Bone marrow (tissue), 2 donors: Measurements from ENCODE around the gene TTBK2.
"Not testable (repeated sequence)": the region's sequence is repeated elsewhere in the genome, so short reads cannot be mapped to it uniquely, and the experiment has no call there.

ENCODE experiments used
- DNase-seq, 2 donors: peaks; one replicate each; lab custom pipeline; 2025; lab: John Stamatoyannopoulos, UW

TTBK2 gene

DNA sequence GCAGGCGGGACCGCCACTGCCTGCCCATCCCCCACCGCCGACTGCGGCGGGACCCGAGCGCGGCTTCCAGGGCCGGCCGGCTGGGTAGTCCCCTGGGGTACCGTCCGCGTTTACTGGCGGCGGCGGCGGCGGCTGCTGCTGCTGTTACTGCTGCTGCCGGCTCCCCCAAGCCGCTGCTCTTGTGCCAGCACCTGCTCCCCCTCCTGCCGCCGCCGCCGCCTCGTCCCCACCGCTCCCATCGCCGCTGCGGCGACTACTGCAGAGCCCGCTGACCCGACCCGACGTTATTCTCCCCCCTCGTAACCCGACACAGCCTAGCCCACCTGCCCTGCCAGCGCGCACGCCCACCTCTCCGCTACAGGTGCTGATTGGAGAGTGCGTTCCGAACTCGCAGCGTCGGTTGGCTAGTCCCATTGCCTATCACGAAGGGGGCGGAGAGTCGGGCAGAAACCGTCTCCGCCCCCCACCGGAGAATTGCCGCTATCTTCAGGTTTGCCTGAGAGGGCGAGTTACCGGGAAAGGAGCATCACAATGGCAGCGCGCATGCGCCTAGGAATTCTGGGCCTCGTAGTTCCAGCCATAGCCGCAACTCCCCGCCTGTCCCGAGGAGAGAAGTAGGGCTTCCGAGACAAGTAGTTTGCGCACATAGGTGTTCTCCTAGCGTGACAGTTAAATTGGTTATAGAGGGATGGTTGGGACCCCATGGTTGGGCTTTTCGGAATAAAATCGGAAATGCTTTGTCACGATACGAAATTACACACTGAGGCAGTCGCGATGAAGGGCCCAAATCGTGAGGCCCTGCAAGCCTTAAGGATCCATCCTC is at the start of gene TTBK2:
TSS of gene TTBK2 (minus strand) at position 260 of the 823 bp plus-strand sequence. CDS start 42,161 bp downstream, outside the sequence.
- peak; percentile 84 to 99 for DNase-seq

DNA sequence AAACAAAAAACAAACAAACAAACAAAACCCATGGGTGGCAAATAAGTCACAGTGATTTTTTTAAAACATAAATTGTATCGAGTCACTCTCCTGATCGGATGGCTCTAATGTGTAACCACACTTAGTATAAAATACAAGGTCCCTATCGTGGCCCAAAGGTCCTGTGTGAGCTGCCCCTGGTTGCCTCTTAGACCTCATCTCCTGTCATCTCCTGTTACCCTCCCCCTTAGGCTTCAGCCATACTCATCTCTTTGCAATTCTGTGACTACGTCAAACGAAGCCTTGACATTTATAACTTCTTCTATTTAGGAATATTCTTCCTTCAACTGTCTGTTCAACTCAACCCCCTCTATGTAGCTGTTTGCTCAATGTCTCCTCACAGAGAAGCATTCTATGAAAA is 43.9 kb upstream of the TTBK2 start:
- DNase-seq: no peak

DNA sequence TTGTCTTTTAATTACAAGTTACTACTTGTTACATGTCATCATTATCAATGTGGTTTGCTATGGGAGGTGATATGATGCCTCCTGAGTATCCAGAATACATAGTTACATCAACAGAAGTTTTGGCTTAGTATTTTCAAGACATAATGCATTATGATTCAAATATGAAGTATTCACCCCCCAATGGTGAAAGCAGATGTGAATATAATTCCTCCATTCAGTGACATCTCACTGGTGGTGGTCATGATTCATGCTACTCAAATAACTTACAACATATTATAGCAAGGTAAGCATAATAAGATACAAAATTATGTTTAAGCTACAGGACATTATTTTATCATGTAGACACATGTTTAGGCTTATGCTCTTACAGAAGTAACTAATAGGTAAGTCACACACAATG is 34.9 kb upstream of the TTBK2 start:
- no peak for DNase-seq

DNA sequence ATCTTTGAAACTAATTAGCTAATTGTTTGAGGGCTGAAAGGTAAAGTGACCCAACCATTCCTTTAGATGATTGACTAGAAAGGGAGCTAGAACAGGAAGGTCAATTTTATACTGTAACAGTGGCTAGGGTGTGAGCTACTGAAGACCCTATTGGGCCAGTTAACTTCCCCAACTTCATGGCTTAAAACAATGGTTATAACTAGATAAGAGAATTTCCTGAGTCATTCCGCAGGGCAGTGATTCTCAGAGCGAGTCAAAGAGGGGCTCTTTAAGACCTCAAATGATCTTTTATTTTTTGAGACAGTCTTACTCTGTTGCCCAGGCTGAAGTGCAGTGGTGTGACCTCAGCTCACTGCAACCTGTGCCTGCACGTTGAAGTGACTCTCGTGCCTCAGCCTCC is 33.7 kb upstream of the TTBK2 start:
- no peak for DNase-seq

DNA sequence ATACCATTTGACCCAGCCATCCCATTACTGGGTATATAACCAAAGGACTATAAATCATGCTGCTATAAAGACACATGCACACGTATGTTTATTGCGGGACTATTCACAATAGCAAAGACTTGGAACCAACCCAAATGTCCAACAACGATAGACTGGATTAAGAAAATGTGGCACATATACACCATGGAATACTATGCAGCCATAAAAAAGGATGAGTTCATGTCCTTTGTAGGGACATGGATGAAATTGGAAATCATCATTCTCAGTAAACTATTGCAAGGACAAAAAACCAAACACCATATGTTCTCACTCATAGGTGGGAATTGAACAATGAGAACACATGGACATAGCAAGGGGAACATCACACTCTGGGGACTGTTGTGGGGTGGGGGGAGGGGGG is 28.3 kb upstream of the TTBK2 start:
- DNase-seq: not testable (repeated sequence)

DNA sequence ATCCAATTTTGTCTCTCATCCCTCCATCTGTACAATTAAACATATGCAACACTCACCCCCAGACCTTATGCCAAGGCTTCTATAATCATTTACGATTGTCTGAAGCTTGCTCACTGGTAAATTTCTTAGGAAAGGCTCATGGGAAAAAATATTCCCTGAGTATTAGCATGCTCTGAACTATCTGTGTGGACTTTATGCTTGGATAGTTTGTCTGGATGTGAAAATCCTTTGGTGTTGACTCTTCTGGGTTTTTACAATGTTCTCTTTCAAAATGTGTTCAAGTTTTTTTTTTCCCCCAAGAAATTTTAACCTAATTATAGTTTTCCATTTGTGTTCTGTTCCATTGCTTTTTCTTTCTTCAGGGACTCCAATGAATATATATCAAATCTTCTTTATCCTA is 19.9 kb upstream of the TTBK2 start:
- DNase-seq: no peak

DNA sequence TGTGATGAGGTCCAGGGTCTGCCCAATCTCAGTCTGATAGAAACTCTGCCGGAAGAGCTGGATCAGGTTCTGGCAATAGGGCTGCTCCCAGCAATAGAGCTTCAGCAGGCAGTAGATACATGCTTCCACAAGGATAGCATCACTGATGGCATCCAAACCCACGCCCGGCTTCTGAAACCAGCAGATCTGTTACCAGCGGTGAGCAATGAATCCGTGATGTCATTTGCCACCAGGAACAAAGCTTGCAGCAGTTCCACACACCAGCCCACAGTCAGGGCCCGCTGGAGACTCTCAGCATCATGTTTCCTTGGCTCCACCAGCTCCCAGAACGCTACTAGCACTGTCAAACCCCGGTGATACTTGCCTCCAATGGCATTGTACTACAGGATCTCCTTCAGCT is 19.3 kb upstream of the TTBK2 start:
- no peak for DNase-seq

DNA sequence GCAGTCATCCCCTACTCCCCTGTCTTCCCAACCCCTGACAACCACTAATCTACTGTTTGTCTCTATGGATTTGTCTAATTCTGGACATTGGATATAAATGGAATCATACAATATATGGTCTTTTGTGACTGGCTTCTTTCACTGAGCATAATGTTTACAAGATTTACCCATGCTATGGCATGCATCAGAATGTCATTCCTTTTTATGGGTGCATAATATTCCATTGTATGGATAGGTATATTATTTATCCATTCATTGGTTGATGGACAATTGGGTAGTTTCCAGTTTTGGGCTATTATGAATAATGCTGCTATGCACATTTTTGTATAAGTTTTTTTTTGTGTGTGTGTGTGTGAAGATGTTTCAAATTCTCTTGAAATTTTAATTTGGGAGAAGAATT is 16.6 kb upstream of the TTBK2 start:
- DNase-seq: no peak

DNA sequence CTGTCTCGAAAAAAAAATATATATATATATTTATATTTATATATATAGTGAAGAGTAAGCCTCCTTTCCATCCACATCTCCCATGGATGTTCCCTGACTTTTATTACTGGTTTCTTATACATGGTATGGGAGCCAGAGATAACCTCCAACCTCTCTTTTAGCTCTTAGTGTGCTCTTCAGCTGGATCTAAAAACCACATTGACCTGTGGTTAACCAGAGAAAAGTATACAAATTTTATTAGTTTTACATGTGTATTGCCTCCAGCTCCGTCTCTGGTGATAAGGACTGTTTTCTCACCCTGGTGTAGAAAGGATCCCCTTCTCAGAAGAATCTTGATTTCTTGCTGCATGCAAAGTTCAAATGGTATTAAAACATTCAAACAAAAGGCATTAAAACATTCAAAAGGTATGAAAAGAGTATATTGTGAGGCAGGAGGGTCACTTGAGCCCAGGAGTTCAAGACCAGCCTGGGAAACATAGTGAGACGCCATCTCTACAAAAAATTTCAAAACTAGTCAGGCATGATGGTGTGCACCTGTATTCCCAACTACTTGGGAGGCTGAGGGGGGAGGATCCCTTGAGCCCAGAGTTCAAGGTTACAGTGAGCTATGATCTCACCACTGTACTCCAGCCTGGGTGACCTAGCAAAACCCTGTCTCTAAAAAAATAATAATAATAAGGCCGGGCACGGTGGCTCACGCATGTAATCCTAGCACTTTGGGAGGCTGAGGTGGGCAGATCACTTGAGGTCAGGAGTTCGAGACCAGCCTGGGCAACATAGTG is 13.5 kb upstream of the TTBK2 start:
- DNase-seq: no peak

DNA sequence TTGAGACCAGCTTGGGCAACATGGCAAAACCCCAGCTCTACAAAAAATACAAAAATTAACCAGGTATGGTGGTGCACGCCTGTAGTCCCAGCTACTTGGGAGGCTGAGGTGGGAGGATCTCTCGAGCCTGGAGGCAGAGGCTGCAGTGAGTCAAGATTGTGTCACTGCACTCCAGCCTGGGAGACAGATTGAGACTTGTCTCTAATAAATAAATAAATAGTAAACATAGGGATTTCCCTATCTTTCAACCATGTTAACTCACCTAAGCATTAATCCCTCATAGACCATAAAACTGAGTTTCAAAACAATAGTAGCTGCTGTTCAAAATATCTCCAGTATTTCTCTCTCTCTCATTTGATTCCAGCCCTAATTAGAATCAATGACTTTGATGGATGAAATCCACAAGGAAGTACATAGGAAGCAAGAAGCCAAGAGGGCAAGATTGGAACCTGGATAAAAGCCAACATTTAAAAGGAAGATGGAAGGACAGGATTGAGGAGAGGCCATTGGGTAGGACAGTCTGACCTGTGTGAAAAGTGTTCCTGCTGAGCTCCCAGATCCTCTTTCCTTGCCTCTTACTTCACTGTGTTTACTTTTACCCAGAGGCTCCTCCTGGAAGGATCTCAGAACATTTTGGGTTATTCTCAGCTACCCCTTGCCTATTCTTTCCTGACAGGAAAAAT is 12.4 kb upstream of the TTBK2 start:
- no peak for DNase-seq

DNA sequence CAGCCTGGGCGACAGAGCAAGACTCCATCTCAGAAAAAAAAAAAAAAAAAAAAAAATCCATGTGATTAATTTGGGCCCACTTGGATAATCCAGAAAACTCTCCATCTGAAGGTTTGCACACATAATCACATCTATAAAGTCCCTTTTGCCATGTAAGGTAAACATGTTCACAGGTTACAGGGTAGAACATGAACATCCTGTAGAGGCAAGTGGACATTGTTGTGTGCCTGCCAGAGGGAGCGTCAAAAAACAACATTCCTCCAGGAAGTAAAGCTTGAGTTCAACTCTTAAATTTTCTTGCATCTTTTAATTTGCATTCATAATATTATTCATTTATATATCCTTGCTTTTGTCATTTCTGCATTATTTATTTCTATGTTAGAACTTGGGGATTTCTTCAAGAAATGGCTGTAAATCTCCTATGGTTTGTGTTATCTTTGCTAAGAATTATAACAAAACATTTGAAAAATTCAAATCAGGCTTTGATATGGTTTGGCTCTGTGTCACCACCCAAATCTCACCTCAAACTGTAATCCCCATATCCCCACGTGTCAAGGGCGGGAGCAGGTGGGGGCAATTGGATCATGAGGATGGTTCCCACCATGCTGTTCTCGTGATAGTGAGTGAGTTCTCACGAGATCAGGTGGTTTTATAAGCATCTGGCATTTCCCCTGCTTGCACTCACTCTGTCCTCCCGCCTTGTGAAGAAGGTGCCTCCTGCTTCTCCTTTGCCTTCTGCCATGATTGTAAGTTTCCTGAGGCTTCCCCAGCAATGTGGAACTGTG is 11.3 kb upstream of the TTBK2 start:
- DNase-seq: no peak

DNA sequence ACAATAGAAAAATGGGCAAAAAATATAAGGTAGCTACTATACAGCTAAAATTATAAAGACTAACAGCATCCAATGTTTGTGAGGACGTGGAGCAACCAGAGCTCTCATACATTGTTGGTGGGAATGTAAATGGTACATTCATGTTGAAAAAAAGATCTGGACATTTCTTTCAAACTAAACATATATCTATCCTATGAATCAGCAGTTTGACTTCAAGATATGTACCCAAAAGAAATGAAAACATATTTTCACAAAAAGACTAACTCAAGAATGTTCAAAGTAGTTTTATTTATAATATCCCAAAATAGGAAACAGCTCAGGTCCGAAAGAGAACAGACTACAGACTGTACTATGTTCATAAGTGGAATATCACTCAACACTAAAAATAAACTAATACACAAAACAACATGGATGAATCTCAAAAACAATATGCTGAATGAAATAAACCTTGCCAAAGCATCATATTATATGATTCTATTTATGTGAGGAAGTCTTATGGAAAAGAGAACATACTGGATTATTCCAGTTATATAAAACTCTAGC is 8.8 kb upstream of the TTBK2 start:
- no peak for DNase-seq

DNA sequence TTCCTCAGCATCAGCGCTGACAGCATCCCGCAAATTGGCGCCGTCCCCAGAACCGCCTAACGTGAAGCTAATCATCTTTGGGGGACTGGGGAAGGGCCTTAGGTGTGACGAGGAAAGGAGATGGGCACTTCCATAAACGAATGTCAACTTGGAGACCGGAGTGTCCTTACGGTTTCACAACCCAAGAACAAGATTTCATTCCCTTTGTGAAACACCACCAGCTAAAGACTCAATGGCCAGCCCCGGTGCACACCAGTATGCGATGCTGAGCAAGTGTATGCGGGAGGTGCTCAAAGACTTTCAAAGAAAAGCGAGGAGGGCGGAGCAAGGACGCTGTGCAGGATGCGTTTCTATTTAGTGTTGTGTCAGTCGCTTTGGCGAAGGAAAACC is 759 bp upstream of the TTBK2 start:
- DNase-seq: peak in 1 of 2 donors; percentile 24

DNA sequence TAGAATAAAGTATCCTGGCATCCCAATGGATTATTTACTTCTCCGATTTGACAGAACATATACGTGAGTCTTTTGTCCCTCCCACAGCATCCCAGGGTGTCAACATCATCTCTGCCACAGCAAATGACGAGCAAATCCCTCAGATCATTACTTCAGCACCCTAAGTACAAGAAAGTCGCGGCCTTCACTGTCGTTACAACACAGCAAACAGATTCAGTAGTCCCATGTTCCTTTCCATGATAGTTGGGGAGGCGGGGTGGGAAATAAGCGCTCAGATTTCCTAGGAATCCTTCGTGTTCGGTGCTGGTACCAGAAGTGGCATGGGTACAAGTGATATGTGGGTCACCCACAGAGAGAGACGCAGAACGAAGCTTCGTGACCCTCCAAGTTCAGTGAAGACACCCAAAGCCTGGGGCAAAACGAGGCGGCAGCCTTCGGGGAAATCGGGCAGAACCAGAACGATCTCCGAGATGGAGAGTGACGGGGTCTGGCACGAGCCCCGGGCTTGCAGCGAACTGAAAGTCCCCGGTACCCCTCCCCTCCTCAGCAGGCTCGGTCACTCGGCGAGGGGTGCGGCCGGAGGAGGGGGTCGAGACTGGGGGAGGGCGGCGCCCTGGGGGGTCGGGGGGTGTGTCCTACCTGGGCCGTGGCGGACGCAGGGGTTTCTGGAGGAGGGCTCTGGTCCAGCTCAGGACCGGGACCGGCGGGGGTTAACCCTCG is 619 bp downstream of the TTBK2 start:
- peak in 1 of 2 donors; percentile 46 for DNase-seq

DNA sequence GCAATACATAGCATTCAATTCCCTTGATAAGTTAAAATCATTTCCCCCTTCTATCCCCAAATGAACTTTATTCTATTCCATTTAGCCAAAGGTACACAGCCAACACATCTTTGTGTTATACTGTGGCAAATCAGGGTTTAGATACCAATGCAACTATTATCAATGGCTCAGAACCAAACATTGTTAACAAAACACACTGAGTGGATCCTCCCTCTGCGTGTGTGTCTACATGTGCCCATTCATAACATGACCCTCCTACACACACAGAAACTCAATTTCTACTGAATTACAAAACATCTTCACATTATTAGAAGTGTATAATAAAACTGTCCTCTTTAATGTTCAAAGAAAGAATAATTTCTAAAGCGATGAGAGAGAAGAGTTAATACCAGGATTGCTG is 1.3 kb downstream of the TTBK2 start:
- DNase-seq: no peak

DNA sequence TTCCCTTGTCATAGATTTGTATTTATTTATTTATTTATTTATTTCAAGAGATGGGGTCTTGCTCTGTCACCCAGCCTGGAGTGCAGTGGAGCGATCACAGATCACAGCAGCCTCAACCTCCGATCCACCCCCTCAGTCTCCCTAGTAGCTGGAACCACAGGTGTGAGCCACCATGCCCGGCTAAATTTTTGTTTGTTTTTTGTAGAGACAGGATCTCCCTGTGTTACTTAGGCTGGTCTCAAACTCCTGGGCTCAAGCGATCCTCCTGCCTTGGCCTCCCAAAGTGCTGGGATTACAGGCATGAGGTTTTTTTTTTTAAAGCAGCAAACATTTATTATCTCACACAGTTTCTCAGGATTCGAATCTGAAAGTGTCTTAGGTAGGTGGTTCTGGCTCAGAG is 2.5 kb downstream of the TTBK2 start:
- DNase-seq: no peak

DNA sequence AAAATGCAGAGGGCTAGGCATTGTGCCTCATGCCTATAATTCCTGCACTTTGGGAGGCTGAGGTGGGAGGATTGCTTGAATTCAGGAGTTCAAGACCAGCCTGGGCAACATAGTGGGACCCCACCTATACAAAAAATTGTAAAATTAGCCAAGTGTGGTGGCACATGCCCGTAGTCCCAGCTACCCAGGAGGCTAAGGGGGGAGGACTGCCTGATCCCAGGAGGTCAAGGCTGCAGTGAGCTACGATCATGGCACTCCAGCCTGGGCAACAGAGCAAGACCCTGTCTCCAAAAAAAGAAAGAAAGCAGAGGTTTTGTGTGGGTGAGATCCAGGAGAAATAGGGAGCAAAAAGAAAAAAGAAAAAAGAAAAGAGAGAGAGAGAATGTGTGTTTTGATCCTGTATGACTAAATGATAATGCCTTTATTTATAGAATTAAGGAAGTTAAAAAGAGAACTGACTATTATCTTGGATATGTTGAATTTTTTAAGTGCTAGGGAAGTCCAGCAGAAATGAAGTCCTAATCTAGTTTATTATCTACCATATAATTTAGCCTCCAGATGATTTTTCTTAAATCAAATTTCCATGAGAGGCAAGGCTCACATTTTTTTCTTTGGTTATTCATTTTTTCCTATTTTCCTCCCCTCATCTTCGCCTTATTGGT is 4.8 kb downstream of the TTBK2 start:
- no peak for DNase-seq

DNA sequence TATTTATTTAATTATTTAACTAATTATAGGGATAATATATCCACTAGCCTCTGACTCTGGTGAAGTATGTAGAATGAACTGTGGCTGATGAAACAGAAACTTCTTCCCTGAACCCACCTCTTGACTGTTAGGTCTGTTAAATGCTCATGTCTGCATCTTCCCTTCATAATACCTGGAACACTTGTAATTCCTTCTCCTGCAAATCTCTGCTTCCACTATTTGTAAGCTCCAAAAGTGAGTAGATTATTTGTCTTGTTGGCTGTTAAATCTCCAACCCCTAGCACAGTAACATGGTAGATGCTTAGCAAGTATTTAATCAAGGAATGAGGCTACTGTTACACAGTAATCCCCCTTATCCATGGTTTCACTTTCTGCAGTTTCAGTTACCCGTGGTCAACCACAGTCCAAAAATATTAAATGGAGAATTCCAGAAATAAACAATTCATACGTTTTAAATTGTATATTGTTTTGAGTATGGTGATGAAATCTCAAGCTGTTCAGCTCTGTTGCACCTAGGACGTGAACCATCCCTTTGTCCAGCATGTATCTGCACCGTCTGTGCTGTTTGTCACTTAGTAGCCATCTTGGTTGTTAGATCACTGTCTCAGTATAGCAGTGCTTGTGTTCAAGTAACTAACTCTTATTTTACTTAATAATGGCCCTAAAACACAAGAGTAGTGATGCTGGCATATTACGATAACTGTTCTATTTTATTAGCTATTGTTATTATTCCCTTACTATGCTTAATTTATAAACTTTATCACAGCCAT is 5.7 kb downstream of the TTBK2 start:
- peak in 1 of 2 donors; percentile 43 for DNase-seq

DNA sequence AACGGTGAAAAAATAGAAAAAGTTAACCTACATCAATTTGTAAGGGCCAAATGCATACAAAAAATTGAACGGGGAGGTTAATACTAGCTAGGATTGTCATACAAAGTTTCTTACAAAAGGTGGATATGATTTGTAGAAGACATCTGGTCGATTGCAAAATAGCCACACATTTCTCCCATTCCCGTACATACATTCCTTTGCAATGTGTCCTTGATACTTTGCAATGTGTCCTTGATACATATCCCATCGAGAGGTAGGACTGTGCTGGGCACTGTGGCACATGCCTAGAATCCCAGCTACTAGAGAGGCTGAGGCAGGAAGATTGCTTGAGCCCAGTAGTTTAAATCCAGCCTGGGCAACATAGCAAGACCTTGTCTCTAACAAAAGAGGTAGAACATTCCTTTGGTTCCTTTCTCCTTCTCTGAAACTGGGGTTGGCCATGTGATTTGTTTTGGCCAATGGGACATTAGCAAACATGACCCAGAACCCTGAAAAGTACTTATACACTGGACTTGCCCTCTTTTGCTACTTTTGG is 9.5 kb downstream of the TTBK2 start:
- no peak for DNase-seq
